Activated CD4-positive, alpha-beta memory T cell treated with anti-CD3 and anti-CD28 coated beads for 36 hours (primary cell): ENCODE data around the gene PTPN5. TPM values are rescaled to one million over a fixed set of nuclear protein-coding genes. Genes with fewer than 3 reads are reported as not detected.

Experiments used
- CTCF ChIA-PET: fragments of 350-600 bp; sonication (Branson Sonifier 250); formaldehyde crosslinking; loops from one replicate; lab custom pipeline; 2021; ENCODE audit warnings: antibody characterized with exemption, inconsistent platforms; lab: Charles Lee
- POLR2A ChIA-PET: fragments of 350-600 bp; sonication (Branson Sonifier 250); formaldehyde crosslinking; loops from one replicate; lab custom pipeline; 2021; ENCODE audit warnings: antibody characterized with exemption; lab: Charles Lee
- DNase-seq: peaks from one replicate; pipeline ENCODE4 v3.0.0-alpha.2; 2020
- H3K27ac Mint-ChIP-seq: one replicate; pipeline ENCODE4 v1.8.0; 2021; ENCODE audit warnings: mixed read lengths
- H3K27me3 Mint-ChIP-seq: one replicate; pipeline ENCODE4 v1.8.0; 2021; ENCODE audit warnings: mixed read lengths
- H3K36me3 Mint-ChIP-seq: one replicate; pipeline ENCODE4 v1.8.0; 2021; ENCODE audit warnings: mixed read lengths
- H3K4me1 Mint-ChIP-seq: one replicate; pipeline ENCODE4 v1.8.0; 2021; ENCODE audit warnings: low read depth, mixed read lengths
- H3K4me3 Mint-ChIP-seq: one replicate; pipeline ENCODE4 v1.8.0; 2021; ENCODE audit warnings: mild to moderate bottlenecking, mixed read lengths
- H3K9me3 Mint-ChIP-seq: one replicate; pipeline ENCODE4 v1.8.0; 2021; ENCODE audit warnings: mixed read lengths
- intact Hi-C: fragments of 100-400 bp; cut with micrococcal nuclease; formaldehyde crosslinking; loops from one replicate; pipeline ENCODE4 v1.15.1; 2023
- total RNA-seq, 2 experiments: library from RNA; stranded (reverse); gene quantifications; one replicate each; pipeline ENCODE4 v1.2.3, GENCODE V29; 2021

PTPN5 gene
- total RNA-seq, 2 experiments from 2014 or later, result not detected

GRCh38 chr11:18771266-18772035, 20.1 kb downstream of the PTPN5 start:
- ChIA-PET POLR2A (no interaction called here), CTCF (interaction anchor here (1.5 to 1.8 kb wide), 2 partner anchors 31 to 49 kb away, joined by 4 to 5 read pairs; no protein-coding TSS in a partner anchor)
- H3K27ac Mint-ChIP-seq, result no peak overlapping the region
- peaks cover 8% of the 10 kb centered on the region for H3K27me3 Mint-ChIP-seq
- DNase-seq, result no peak
- no peaks in the 10 kb centered on the region for H3K36me3 Mint-ChIP-seq
- H3K4me3 Mint-ChIP-seq, result no peak overlapping the region
- intact Hi-C loops, result no loop called here
- H3K9me3 Mint-ChIP-seq, result no peaks in the 10 kb centered on the region
- H3K4me1 Mint-ChIP-seq, result peaks cover 10% of the 10 kb centered on the region

- no peak overlapping the region for H3K4me3 Mint-ChIP-seq
- H3K9me3 Mint-ChIP-seq, result no peaks in the 10 kb centered on the region
- intact Hi-C loops, result no loop called here
- no peak for DNase-seq
- H3K36me3 Mint-ChIP-seq, result no peaks in the 10 kb centered on the region
- POLR2A ChIA-PET, result no interaction called here
- H3K27me3 Mint-ChIP-seq, result peaks cover 10% of the 10 kb centered on the region
- H3K27ac Mint-ChIP-seq, result no peak overlapping the region
- H3K4me1 Mint-ChIP-seq, result peaks cover 10% of the 10 kb centered on the region
- CTCF ChIA-PET, result interaction anchor here (1.5 to 1.8 kb wide), 2 partner anchors 32 to 48 kb away, joined by 4 to 5 read pairs; no protein-coding TSS in a partner anchor
These were observed 21.0 kb downstream of the PTPN5 start for GRCh38 chr11:18770479-18771125.

- H3K27ac Mint-ChIP-seq, result no peak overlapping the region
- H3K27me3 Mint-ChIP-seq, result peaks cover 12% of the 10 kb centered on the region
- DNase-seq, result no peak
- H3K36me3 Mint-ChIP-seq, result no peaks in the 10 kb centered on the region
- no peaks in the 10 kb centered on the region for H3K9me3 Mint-ChIP-seq
- H3K4me3 Mint-ChIP-seq, result no peak overlapping the region
- H3K4me1 Mint-ChIP-seq, result peaks cover 10% of the 10 kb centered on the region
- ChIA-PET POLR2A (no interaction called here), CTCF (interaction anchor here (1.8 kb wide), 1 partner anchor 48 kb away, joined by 5 read pairs; no protein-coding TSS in a partner anchor)
- intact Hi-C loops, result no loop called here
These were observed 21.7 kb downstream of the PTPN5 start for GRCh38 chr11:18769802-18770456.

- Mint-ChIP-seq H3K36me3 (no peaks in the 10 kb centered on the region), H3K4me3 (no peak overlapping the region), H3K27me3 (peaks cover 12% of the 10 kb centered on the region), H3K9me3 (no peaks in the 10 kb centered on the region), H3K27ac (peak overlapping the region; percentile 9), H3K4me1 (peaks cover 15% of the 10 kb centered on the region)
- intact Hi-C loops, result no loop called here
- DNase-seq, result no peak
- ChIA-PET CTCF (interaction anchor here (1.1 to 1.3 kb wide), 4 partner anchors 34 to 47 kb away, joined by 3 to 6 read pairs (median 4); no protein-coding TSS in a partner anchor), POLR2A (no interaction called here)
These were observed 22.6 kb downstream of the PTPN5 start for GRCh38 chr11:18768978-18769377.

- peak; percentile 42 for DNase-seq
- POLR2A ChIA-PET, result no interaction called here
- H3K36me3 Mint-ChIP-seq, result no peaks in the 10 kb centered on the region
These were observed 23.1 kb downstream of the PTPN5 start for GRCh38 chr11:18768472-18768901.

GRCh38 chr11:18766015-18766414, 25.6 kb downstream of the PTPN5 start:
- H3K4me1 Mint-ChIP-seq, result peaks cover 20% of the 10 kb centered on the region
- CTCF ChIA-PET, result interaction anchor here (1.0 to 4.2 kb wide), 8 partner anchors 9 to 651 kb away, joined by 3 to 20 read pairs (median 7); no protein-coding TSS in a partner anchor
- no peak for DNase-seq
- H3K27me3 Mint-ChIP-seq, result peaks cover 4% of the 10 kb centered on the region
- no peak overlapping the region for H3K27ac Mint-ChIP-seq
- H3K4me3 Mint-ChIP-seq, result no peak overlapping the region
- no peaks in the 10 kb centered on the region for H3K9me3 Mint-ChIP-seq
- no peaks in the 10 kb centered on the region for H3K36me3 Mint-ChIP-seq
- intact Hi-C loops, result no loop called here
- POLR2A ChIA-PET, result no interaction called here

More at GRCh38 chr11:18768472-18768901, 23.1 kb downstream of the PTPN5 start:
- intact Hi-C loops, result no loop called here
- Mint-ChIP-seq H3K9me3 (no peaks in the 10 kb centered on the region), H3K4me1 (peaks cover 20% of the 10 kb centered on the region), H3K4me3 (no peak overlapping the region), H3K27ac (peak overlapping the region; percentile 9), H3K27me3 (peaks cover 12% of the 10 kb centered on the region)
- CTCF ChIA-PET, result interaction anchor here (0.7 to 1.3 kb wide), 9 partner anchors 10 to 46 kb away, joined by 3 to 6 read pairs (median 3); partner anchors contain the start of gene IGSF22

GRCh38 chr11:18765554-18765953, 26.0 kb downstream of the PTPN5 start:
- intact Hi-C loops, result no loop called here
- H3K4me3 Mint-ChIP-seq, result no peak overlapping the region
- POLR2A ChIA-PET, result no interaction called here
- no peak overlapping the region for H3K27ac Mint-ChIP-seq
- H3K36me3 Mint-ChIP-seq, result no peaks in the 10 kb centered on the region
- no peaks in the 10 kb centered on the region for H3K9me3 Mint-ChIP-seq
- no peak for DNase-seq
- H3K4me1 Mint-ChIP-seq, result peaks cover 20% of the 10 kb centered on the region
- peaks cover 4% of the 10 kb centered on the region for H3K27me3 Mint-ChIP-seq
- CTCF ChIA-PET, result interaction anchor here (0.7 to 4.2 kb wide), 10 partner anchors 10 to 650 kb away, joined by 3 to 20 read pairs (median 6); no protein-coding TSS in a partner anchor

GRCh38 chr11:18761741-18762140, 29.9 kb downstream of the PTPN5 start:
- H3K27ac Mint-ChIP-seq, result no peak overlapping the region
- intact Hi-C loops, result loop anchor here (5.0 kb wide), 1 partner anchor 144 kb away; no protein-coding TSS in a partner anchor
- no peak for DNase-seq
- H3K4me1 Mint-ChIP-seq, result peaks cover 9% of the 10 kb centered on the region
- peaks cover 4% of the 10 kb centered on the region for H3K27me3 Mint-ChIP-seq
- no peak overlapping the region for H3K4me3 Mint-ChIP-seq
- H3K9me3 Mint-ChIP-seq, result no peaks in the 10 kb centered on the region
- H3K36me3 Mint-ChIP-seq, result no peaks in the 10 kb centered on the region
- ChIA-PET POLR2A (no interaction called here), CTCF (interaction anchor here (1.1 to 7.1 kb wide), 3 partner anchors 32 to 646 kb away, joined by 3 to 62 read pairs (median 4); no protein-coding TSS in a partner anchor)

GRCh38 chr11:18761144-18761543, 30.5 kb downstream of the PTPN5 start:
- CTCF ChIA-PET, result interaction anchor here (0.7 to 7.1 kb wide), 3 partner anchors 31 to 221 kb away, joined by 3 to 62 read pairs (median 4); no protein-coding TSS in a partner anchor
- H3K27me3 Mint-ChIP-seq, result peaks cover 4% of the 10 kb centered on the region
- POLR2A ChIA-PET, result no interaction called here
- H3K4me3 Mint-ChIP-seq, result no peak overlapping the region
- intact Hi-C loops, result loop anchor here (5.0 kb wide), 1 partner anchor 144 kb away; no protein-coding TSS in a partner anchor
- no peak for DNase-seq
- H3K36me3 Mint-ChIP-seq, result no peaks in the 10 kb centered on the region
- H3K4me1 Mint-ChIP-seq, result peaks cover 9% of the 10 kb centered on the region
- no peak overlapping the region for H3K27ac Mint-ChIP-seq
- no peaks in the 10 kb centered on the region for H3K9me3 Mint-ChIP-seq

- ChIA-PET POLR2A (no interaction called here), CTCF (interaction anchor here (0.7 to 2.9 kb wide), 5 partner anchors 10 to 35 kb away, joined by 3 to 14 read pairs (median 4); no protein-coding TSS in a partner anchor)
- no peaks in the 10 kb centered on the region for H3K4me1 Mint-ChIP-seq
- no peak overlapping the region for H3K4me3 Mint-ChIP-seq
- H3K27ac Mint-ChIP-seq, result no peak overlapping the region
- H3K27me3 Mint-ChIP-seq, result no peaks in the 10 kb centered on the region
- intact Hi-C loops, result no loop called here
- no peaks in the 10 kb centered on the region for H3K36me3 Mint-ChIP-seq
- no peak for DNase-seq
- H3K9me3 Mint-ChIP-seq, result no peaks in the 10 kb centered on the region
These were observed 33.8 kb downstream of the PTPN5 start for GRCh38 chr11:18757811-18758210.

GRCh38 chr11:18756889-18757288, 34.7 kb downstream of the PTPN5 start:
- H3K27ac Mint-ChIP-seq, result no peak overlapping the region
- no peaks in the 10 kb centered on the region for H3K4me1 Mint-ChIP-seq
- no peaks in the 10 kb centered on the region for H3K27me3 Mint-ChIP-seq
- ChIA-PET POLR2A (no interaction called here), CTCF (interaction anchor here (2.9 kb wide), 1 partner anchor 34 kb away, joined by 14 read pairs; no protein-coding TSS in a partner anchor)
- no peak for DNase-seq
- no peaks in the 10 kb centered on the region for H3K9me3 Mint-ChIP-seq
- no peaks in the 10 kb centered on the region for H3K36me3 Mint-ChIP-seq
- H3K4me3 Mint-ChIP-seq, result no peak overlapping the region
- intact Hi-C loops, result no loop called here
